Superior temporal gyrus (tissue), 1 donor: Measurements from ENCODE around the gene GTPBP6.
"Not testable (repeated sequence)": the region's sequence is repeated elsewhere in the genome, so short reads cannot be mapped to it uniquely, and the experiment has no call there.

Source experiments
- DNase-seq: peaks from one replicate; pipeline ENCODE4 v3.0.0-alpha.2; 2016; ENCODE audit errors: extremely low spot score

The GTPBP6 gene

DNA sequence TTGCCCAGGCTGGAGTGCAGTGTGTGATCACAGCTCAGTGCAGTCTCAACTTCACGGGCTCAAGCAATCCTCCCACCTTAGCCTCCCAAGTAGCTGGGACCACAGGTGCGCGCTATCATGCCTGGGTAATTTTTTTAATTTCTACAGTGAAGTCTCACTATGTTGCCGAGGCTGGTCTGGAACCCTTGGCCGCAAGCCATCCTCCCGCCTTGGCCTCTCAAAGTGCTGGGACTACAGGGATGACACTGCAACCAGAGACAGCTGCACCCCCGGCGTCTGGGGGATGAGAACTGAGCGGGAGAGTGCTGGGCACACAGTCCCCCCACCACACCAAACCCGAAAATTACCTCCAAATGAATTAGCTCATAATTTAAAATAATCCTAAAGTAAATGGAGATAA lies 33.1 kb upstream of the GTPBP6 start:
- no peak for DNase-seq

- not testable (repeated sequence) for DNase-seq
Measured at GRCh38 chrX:351324-351641, 32.7 kb upstream of the GTPBP6 start.

DNA sequence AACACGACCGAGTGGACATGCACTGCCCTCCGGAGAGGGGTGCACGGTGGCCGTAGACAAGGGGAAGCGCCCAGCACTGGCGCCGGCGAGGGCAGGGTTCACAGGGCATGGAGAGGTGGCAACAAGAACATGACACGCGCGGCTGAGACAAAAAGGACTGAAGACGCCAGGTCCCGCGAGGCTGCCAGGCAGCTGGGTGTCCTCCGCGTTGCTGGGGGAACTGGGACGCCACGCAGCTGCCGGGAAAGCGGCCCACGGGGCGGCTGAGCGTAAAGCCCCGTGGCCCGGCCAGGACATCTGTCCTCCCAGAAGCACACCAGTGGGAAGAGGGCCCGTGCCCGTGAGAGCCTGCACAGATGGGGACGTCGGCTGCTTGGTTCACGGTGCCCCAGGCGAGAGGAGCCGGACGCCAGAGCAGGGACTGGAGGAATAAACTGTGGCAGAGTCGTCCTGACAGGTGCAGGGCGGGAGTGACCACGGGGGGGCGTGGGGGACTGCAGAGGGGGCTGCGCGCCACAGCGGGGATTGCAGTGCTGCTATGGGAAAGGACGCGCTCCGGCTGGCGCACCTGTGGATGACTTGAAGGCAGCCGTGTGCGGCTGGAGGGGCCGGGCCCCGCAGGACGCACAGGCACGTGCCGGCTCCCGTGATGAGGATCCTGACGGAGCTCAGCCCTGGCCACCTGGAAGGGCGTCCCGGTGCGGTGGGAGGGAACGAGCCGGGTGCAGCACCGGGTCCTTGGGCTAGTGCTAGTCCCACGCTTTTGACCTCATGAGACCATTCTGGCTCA lies 32.1 kb upstream of the GTPBP6 start:
- peak; percentile 11 for DNase-seq

DNA sequence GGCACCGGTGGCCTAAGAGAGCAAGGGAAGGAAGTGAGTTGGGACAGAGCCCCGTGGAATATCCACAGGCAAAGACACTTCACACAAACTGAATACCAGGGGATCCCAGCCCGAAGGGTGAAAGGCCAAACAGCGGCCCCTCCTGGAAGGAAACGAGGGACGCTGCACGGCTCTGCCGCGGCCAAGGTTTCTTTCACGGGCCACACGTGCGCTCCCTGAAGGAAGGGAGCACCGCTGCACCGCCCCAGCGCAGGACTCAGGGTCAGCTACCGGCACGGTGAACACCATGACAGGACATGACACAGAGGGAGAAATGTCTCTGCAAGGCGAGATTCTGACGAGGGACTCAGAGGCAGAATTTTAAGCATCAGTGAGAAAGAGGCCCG lies 31.5 kb upstream of the GTPBP6 start:
- DNase-seq: no peak

- no peak for DNase-seq
Measured at GRCh38 chrX:349702-350101, 31.1 kb upstream of the GTPBP6 start.

GRCh38 chrX:349196-349595 lies 30.6 kb upstream of the GTPBP6 start:
- DNase-seq: peak; percentile 64

- DNase-seq: no peak
Measured at GRCh38 chrX:348461-349117, 30.0 kb upstream of the GTPBP6 start.

DNA sequence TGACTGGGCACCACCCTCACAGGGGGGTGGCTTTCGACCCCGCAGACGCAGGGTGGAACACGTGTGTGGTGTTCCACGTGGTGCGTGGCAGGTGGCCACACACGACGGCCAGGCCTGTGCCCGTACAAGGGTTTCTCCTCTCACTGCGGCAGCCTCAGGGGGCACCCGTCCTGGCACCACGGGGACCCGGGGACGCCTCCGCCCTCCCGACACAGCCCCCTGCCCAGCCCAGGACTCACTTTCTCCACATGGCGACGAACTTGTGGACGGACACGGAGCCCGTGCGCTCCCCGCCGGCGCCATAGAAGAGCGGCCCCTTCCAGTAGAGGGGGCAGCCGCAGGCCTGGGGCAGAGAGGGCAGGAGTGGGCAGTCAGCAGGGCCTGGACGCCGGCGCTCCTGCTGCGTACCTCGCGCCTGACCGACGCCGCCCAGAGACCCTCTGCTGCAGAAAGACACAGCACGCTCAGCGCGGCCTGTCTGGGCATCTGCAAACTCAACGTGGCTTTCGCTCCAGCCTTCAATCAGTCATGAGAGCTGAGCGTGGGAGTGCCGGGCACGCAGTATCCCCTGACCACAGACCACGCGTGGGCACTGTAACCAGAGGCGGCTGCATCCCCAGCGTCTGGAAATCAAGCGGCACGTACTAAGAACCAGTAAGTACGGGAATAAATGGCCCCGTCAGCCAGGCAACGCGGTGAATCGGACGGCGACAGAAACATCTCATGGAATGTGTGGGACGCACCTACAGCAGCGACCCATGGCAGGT lies 28.9 kb upstream of the GTPBP6 start:
- DNase-seq: no peak

GRCh38 chrX:346034-346813 lies 27.6 kb upstream of the GTPBP6 start:
- DNase-seq: no peak

GRCh38 chrX:345020-345925 lies 26.7 kb upstream of the GTPBP6 start:
- DNase-seq: no peak

DNA sequence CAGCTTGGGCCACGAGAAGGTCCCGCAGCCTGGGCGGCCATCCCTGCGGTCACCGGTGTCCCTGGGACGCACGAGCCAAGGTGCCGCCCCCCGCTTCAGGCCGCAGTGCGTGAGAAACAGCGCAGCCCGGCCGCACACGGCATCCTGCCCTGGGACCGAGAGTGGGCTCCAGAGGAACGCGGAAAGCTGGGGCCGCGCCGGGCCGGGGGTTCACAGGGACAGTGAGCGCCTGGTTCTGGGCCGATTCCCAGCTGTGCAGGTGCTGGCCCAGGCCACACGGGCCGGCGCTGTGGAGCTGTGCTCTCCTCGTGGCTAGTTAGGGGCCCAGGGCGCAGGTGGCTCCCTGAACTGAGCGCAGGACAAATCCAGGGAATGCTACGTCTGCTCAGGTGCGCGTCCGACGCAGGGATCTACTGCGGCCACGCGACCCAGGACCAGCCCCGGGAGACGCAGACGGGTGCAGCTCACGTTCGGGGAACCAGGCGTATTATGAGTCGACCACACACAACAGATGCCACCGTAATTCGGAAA lies 25.8 kb upstream of the GTPBP6 start:
- DNase-seq: no peak

DNA sequence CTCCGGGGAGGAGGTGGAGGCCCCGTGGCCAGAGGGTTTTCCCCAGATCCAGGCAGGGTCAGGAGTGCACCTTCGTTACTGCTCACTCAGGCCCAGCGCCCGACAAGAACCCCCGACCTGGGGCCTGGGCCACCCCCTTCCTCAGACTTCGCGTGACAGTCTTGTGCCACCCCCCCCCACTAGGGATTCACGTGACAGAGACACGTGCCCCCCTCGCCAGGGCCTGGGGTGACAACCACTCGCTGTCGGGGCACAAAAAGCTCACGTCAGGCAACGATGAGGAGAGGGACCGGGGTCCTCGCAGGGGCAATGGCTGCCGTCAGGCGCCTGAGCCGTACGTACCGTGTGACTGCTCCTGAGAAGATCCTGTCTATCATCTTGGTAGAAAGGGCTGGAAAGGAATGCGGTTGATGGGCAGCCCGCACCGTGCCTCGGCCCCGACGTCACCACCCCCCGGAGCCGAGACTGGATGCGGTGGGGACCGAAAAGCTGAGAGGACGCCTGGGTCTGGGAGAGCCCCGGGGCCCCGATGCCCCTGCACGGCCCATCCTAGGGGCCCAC lies 23.0 kb upstream of the GTPBP6 start:
- DNase-seq: no peak

GRCh38 chrX:340641-341423 lies 22.2 kb upstream of the GTPBP6 start:
- no peak for DNase-seq

GRCh38 chrX:340121-340520 lies 21.5 kb upstream of the GTPBP6 start:
- DNase-seq: no peak

DNA sequence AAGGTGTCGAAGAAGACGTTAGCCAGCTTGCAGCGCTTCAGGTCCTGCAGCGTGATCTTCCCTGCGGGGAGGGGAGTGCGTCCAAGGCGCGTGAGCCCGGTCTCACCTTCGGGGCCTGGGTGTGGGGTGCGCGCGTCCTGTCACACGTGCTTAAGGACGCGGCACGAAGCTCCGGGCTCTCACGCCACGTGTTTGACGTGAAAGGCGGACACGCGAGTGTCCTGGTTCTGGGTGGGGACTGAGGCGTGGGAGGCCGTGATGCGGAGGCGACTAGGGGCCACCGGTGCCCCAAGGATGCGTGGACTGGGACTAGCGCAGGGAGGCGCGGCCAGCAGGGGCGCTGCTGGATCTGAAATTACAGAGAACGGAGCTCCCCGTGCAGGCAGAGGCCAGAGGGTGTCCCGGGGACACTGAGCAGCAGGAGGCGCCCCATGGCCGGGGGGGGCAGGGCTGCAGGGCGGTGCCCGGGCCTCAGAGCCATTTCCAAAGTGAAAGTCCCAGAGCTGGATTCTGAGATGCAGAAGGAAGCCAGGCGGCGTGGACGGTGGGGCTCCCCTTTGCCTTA lies 20.3 kb upstream of the GTPBP6 start:
- no peak for DNase-seq

- DNase-seq: no peak
Measured at GRCh38 chrX:338281-338835, 19.8 kb upstream of the GTPBP6 start.

- no peak for DNase-seq
Measured at GRCh38 chrX:337331-337831, 18.8 kb upstream of the GTPBP6 start.

DNA sequence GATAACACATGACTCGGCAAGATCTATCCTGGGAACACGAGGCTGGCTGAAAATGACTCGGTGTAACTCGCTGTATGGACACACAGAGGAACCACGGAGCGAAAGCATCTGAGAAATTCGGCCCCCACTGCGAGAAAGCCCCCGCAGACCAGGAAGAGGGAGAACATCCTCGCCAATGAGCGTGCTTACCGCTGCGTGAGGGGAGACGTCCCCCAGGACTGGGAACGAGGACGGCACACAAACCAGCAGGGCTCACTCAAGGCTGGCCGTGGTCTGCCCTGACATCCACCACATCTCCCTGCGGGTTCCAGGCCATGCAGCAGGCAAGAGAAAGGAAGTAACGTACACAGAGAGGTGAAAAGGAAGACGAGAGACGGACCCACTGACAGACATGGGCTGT lies 17.6 kb upstream of the GTPBP6 start:
- DNase-seq: no peak

DNA sequence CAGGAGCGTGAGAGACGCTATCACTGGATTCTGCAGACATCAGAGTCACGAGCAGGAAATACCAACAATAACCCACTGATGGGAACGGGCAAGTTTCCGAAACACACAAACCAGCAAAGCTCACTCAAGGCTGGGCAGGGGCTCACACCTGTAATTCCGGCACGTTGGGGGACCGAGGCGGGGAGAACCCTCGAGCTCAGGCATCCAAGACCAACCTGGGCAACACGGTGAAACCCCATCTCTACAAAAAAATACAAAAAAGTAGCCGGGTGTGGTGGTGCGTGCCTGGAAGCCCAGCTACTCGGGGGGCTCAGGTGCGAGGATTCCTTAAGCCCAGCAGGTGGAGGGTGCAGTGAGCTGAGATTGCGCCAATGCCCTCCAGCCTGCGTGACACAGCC lies 17.2 kb upstream of the GTPBP6 start:
- no peak for DNase-seq
